ENCODE results near the gene CDKAL1.

Gene CDKAL1

GRCh38 chr6:20716865-20717264 lies 182.6 kb downstream of the CDKAL1 start:
- Histone ChIP-seq H3K4me3 (ENCODE audit: low read depth in 1 of 2, low read length in 2 of 2) (no peak overlapping the region), H3K79me2 (ENCODE audit: insufficient read depth, low read length) (peaks cover 8% of the 10 kb centered on the region; the same call in 1 of the 2 replicates), H4K20me1 (ENCODE audit: insufficient read depth, low read length) (no peaks in the 10 kb centered on the region), H3K27ac (ENCODE audit: low read length) (no peak overlapping the region), H3K9me3 (ENCODE audit: insufficient read depth, low read length, severe bottlenecking) (no peaks in the 10 kb centered on the region), H2AFZ (ENCODE audit: low read depth, low read length) (no peak overlapping the region), H3K4me1 (ENCODE audit: insufficient read depth, low read length) (peaks cover 38% of the 10 kb centered on the region), H3K27me3 (ENCODE audit: insufficient read depth, low read length, poor library complexity) (no peaks in the 10 kb centered on the region), H3K36me3 (ENCODE audit: insufficient read depth, low read length) (no peaks in the 10 kb centered on the region), H3K9ac (ENCODE audit: low read depth, low read length) (no peak overlapping the region), H3K4me2 (ENCODE audit: insufficient read depth, low read length) (no peak overlapping the region)
- no peak for DNase-seq
- ATAC-seq (ENCODE audit: insufficient read depth, low read depth), result no peak
- TF ChIP-seq EZH2 (IDR thresholded peaks at IDR 0.05; ENCODE audit: borderline replicate concordance, low read depth, low read length, severe bottlenecking) (no peak), CTCF (IDR thresholded peaks at IDR 0.05; ENCODE audit: borderline replicate concordance, extremely low read depth, low read length, poor library complexity, severe bottlenecking) (no peak)

- no peak overlapping the region for H3K4me2 ChIP-seq (ENCODE audit: insufficient read depth, low read length)
- H2AFZ ChIP-seq (ENCODE audit: low read depth, low read length), result no peak overlapping the region
- H3K4me3 ChIP-seq (ENCODE audit: low read depth in 1 of 2, low read length in 2 of 2), result no peak overlapping the region
- H3K9me3 ChIP-seq (ENCODE audit: insufficient read depth, low read length, severe bottlenecking), result no peaks in the 10 kb centered on the region
- H3K4me1 ChIP-seq (ENCODE audit: insufficient read depth, low read length), result peaks cover 38% of the 10 kb centered on the region
- TF ChIP-seq EZH2 (IDR thresholded peaks at IDR 0.05; ENCODE audit: borderline replicate concordance, low read depth, low read length, severe bottlenecking) (no peak), CTCF (IDR thresholded peaks at IDR 0.05; ENCODE audit: borderline replicate concordance, extremely low read depth, low read length, poor library complexity, severe bottlenecking) (no peak)
- DNase-seq (no peak), ATAC-seq (ENCODE audit: insufficient read depth, low read depth) (no peak; the same call in 2 of the 3 replicates)
- 0 out of 2 replicates have a peak, but pooled peaks cover 1% of the 10 kb centered on the region for H3K36me3 ChIP-seq (ENCODE audit: insufficient read depth, low read length)
- H3K27ac ChIP-seq (ENCODE audit: low read length), result no peak overlapping the region
- H3K9ac ChIP-seq (ENCODE audit: low read depth, low read length), result no peak overlapping the region
- no peaks in the 10 kb centered on the region for H4K20me1 ChIP-seq (ENCODE audit: insufficient read depth, low read length)
- no peaks in the 10 kb centered on the region for H3K27me3 ChIP-seq (ENCODE audit: insufficient read depth, low read length, poor library complexity)
- H3K79me2 ChIP-seq (ENCODE audit: insufficient read depth, low read length), result peaks cover 13% of the 10 kb centered on the region; the same call in 1 of the 2 replicates
Measured at GRCh38 chr6:20717743-20718142, 183.5 kb downstream of the CDKAL1 start.

- Histone ChIP-seq H3K4me3 (ENCODE audit: low read depth in 1 of 2, low read length in 2 of 2) (no peak overlapping the region), H3K4me1 (ENCODE audit: insufficient read depth, low read length) (peaks cover 38% of the 10 kb centered on the region), H3K36me3 (ENCODE audit: insufficient read depth, low read length) (peaks cover 8% of the 10 kb centered on the region; the same call in 1 of the 2 replicates), H3K79me2 (ENCODE audit: insufficient read depth, low read length) (peaks cover 13% of the 10 kb centered on the region; the same call in 1 of the 2 replicates), H3K27ac (ENCODE audit: low read length) (peak overlapping the region; percentile 56), H3K9ac (ENCODE audit: low read depth, low read length) (no peak overlapping the region; the same call in 1 of the 2 replicates), H3K4me2 (ENCODE audit: insufficient read depth, low read length) (0 out of 2 replicates have a peak overlapping the region, but pooled peaks have one; percentile 0), H3K9me3 (ENCODE audit: insufficient read depth, low read length, severe bottlenecking) (no peaks in the 10 kb centered on the region), H2AFZ (ENCODE audit: low read depth, low read length) (no peak overlapping the region), H4K20me1 (ENCODE audit: insufficient read depth, low read length) (no peaks in the 10 kb centered on the region), H3K27me3 (ENCODE audit: insufficient read depth, low read length, poor library complexity) (no peaks in the 10 kb centered on the region)
- TF ChIP-seq EZH2 (IDR thresholded peaks at IDR 0.05; ENCODE audit: borderline replicate concordance, low read depth, low read length, severe bottlenecking) (no peak), CTCF (IDR thresholded peaks at IDR 0.05; ENCODE audit: borderline replicate concordance, extremely low read depth, low read length, poor library complexity, severe bottlenecking) (no peak)
- peak; percentile 77 for ATAC-seq (ENCODE audit: insufficient read depth, low read depth)
- DNase-seq, result peak; percentile 25
Measured at GRCh38 chr6:20718705-20719653, 184.7 kb downstream of the CDKAL1 start.

Data from DND-41 (cell line).